ENCODE measurements around the gene ECM1. TPM values are rescaled to one million over a fixed set of nuclear protein-coding genes. Genes with fewer than 3 reads are reported as not detected.
A peak's percentile ranks its signal among the peaks of the same experiment; 100 is the strongest.

ECM1 gene
- total RNA-seq, 2 experiments from 2014 or later: 0.69 to 0.88 TPM

GRCh38 chr1:150534002-150534401 lies 26.1 kb downstream of the ECM1 start:
- H3K27ac Mint-ChIP-seq: no peak overlapping the region
- H3K9me3 Mint-ChIP-seq: no peaks in the 10 kb centered on the region
- CTCF ChIA-PET: interaction anchor here (0.8 to 1.8 kb wide), 3 partner anchors 14 to 278 kb away, joined by 3 to 4 read pairs (median 3); no protein-coding TSS in a partner anchor
- H3K4me3 Mint-ChIP-seq: no peak overlapping the region
- H3K36me3 Mint-ChIP-seq (ENCODE audit: low read depth): no peaks in the 10 kb centered on the region
- peaks cover 3% of the 10 kb centered on the region for H3K27me3 Mint-ChIP-seq (ENCODE audit: low read depth)
- H3K4me1 Mint-ChIP-seq (ENCODE audit: low read depth): peaks cover 2% of the 10 kb centered on the region
- no peak for DNase-seq
- intact Hi-C loops (cut with micrococcal nuclease): no loop called here

DNA sequence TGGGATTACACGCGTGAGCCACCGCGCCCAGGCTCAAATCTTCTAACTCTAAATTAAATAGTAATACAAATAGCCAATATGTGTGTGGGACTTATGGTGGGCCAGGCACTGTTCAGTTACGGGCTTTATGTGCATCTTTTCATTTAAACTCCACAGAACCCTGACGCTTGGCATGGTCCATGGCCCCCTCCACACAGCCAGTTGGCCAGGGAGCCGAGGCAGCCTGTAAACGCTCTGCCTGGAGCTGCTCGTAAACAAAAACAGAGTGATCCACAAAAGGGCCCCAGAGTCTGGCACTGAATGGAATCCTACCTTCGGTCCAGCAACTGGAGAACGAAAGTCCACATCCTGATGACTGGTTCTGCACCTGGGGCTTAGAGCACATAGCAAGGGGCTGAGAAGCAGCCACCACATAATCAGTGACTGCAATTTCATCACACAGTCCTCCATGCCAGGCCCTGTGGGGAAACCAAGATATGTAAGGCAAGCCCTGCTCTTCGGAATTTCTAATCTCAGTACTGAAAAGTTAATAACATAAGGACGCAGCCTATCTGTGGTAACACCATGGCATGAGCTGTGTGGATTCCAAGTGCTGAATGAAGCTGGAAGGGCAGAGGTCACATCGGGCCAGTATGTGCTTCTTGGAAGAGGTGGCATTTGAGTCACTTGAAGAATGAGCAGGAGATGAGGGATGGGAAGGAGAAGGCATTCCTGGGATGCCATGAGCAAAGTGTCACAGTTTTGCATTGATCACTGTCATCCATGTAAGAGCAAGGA lies 27.8 kb downstream of the ECM1 start:
- intact Hi-C loops (cut with micrococcal nuclease): no loop called here
- H3K4me1 Mint-ChIP-seq (ENCODE audit: low read depth): peaks cover 2% of the 10 kb centered on the region
- no peak for DNase-seq
- no peaks in the 10 kb centered on the region for H3K36me3 Mint-ChIP-seq (ENCODE audit: low read depth)
- peaks cover 3% of the 10 kb centered on the region for H3K27me3 Mint-ChIP-seq (ENCODE audit: low read depth)
- no peak overlapping the region for H3K27ac Mint-ChIP-seq
- H3K4me3 Mint-ChIP-seq: no peak overlapping the region
- no peaks in the 10 kb centered on the region for H3K9me3 Mint-ChIP-seq
- CTCF ChIA-PET: no interaction called here

- no peak overlapping the region for H3K4me3 Mint-ChIP-seq
- H3K9me3 Mint-ChIP-seq: no peaks in the 10 kb centered on the region
- H3K36me3 Mint-ChIP-seq (ENCODE audit: low read depth): no peaks in the 10 kb centered on the region
- DNase-seq: no peak
- no peak overlapping the region for H3K27ac Mint-ChIP-seq
- H3K4me1 Mint-ChIP-seq (ENCODE audit: low read depth): peaks cover 2% of the 10 kb centered on the region
- peaks cover 3% of the 10 kb centered on the region for H3K27me3 Mint-ChIP-seq (ENCODE audit: low read depth)
- intact Hi-C loops (cut with micrococcal nuclease): no loop called here
- CTCF ChIA-PET: interaction anchor here (0.6 to 1.7 kb wide), 3 partner anchors 15 to 24 kb away, joined by 6 read pairs; no protein-coding TSS in a partner anchor
Measured at GRCh38 chr1:150536836-150537731, 29.2 kb downstream of the ECM1 start.

DNA sequence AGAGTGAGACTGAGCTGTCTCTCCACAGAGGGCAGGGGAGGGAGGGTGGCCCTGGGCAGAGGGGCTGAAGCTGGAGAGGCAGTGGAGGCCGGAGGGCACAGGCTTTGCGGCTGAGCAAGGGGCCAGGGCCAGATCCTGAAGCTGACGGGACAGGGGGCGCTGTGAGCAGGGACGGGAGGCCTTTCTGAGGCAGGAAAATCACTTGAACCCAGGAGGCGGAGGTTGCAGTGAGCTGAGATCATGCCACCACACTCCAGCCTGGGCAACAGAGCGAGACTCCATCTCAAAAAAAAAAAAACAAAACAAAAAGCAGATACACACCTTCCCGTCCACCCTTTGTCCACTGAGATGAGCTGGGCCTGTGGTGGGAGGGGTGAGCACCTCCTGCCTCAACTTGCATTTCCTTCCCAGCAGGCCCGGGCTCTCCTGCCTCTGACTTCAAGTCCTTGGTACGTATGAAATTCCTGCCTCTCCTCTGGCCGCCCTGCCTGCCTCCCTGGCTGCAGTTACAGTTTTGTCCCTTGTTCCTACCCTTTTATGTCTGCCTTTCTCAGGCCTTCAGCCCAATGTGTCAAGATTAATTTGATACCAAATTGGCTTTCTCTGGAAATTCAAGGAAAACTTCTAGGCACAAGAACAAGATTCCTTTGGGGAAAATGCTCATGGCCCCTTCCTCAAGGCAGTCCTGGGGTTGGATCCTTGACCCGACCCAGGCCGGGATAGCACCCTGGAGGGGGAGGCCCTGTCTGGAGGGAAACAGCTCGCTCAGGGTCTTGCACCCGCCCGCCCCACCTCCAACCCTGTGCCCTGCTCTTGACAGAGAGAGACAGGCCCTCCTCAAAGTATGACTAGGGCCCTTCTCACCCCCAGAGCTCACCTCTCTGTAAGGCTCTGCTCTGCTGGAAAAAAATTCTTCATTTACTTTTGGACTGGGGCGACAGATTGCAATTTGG lies 30.1 kb downstream of the ECM1 start:
- H3K36me3 Mint-ChIP-seq (ENCODE audit: low read depth): no peaks in the 10 kb centered on the region
- CTCF ChIA-PET: interaction anchor here (0.5 to 1.7 kb wide), 3 partner anchors 22 to 105 kb away, joined by 3 to 6 read pairs (median 6); no protein-coding TSS in a partner anchor
- intact Hi-C loops (cut with micrococcal nuclease): no loop called here
- no peak for DNase-seq
- no peak overlapping the region for H3K4me3 Mint-ChIP-seq
- no peaks in the 10 kb centered on the region for H3K4me1 Mint-ChIP-seq (ENCODE audit: low read depth)
- H3K27ac Mint-ChIP-seq: no peak overlapping the region
- H3K9me3 Mint-ChIP-seq: no peaks in the 10 kb centered on the region
- H3K27me3 Mint-ChIP-seq (ENCODE audit: low read depth): peaks cover 5% of the 10 kb centered on the region

DNA sequence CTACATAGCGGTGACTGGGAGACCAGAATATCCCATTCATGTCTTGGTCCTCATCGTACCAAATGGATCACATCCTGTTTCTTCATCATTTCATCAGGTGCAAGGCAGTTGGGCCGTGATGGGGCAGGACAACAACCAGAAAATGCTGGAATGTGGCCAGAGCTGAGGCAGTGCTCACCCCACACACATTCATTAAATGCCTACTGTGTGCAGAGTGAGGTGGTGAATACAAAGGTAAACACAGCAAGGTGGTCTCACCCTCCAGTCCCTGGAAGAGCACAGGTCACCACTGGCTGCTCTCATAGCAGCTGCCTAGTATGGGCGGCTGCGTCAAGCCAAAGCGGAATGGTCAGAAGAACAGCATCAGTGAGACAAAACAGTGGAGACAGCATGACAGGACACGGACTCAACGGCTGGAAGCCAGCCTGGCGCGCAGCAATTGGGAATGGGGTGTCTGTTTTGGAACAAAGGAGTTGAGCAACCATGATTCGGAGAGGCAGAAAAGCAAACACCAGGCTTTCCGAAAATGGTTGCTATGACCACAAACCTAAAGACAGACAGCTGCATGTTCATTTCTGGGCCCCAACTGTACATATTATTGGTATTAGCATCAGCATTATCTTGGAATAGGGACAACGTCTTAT lies 35.7 kb downstream of the ECM1 start:
- H3K9me3 Mint-ChIP-seq: no peaks in the 10 kb centered on the region
- no peak for DNase-seq
- peaks cover 13% of the 10 kb centered on the region for H3K27me3 Mint-ChIP-seq (ENCODE audit: low read depth)
- CTCF ChIA-PET: interaction anchor here (3.4 kb wide), 1 partner anchor 11 kb away, joined by 14 read pairs; no protein-coding TSS in a partner anchor
- peaks cover 3% of the 10 kb centered on the region for H3K4me1 Mint-ChIP-seq (ENCODE audit: low read depth)
- H3K36me3 Mint-ChIP-seq (ENCODE audit: low read depth): no peaks in the 10 kb centered on the region
- H3K27ac Mint-ChIP-seq: no peak overlapping the region
- H3K4me3 Mint-ChIP-seq: no peak overlapping the region
- intact Hi-C loops (cut with micrococcal nuclease): no loop called here

- H3K27me3 Mint-ChIP-seq (ENCODE audit: low read depth): peaks cover 13% of the 10 kb centered on the region
- DNase-seq: no peak
- peaks cover 3% of the 10 kb centered on the region for H3K4me1 Mint-ChIP-seq (ENCODE audit: low read depth)
- CTCF ChIA-PET: interaction anchor here (3.4 kb wide), 1 partner anchor 12 kb away, joined by 14 read pairs; no protein-coding TSS in a partner anchor
- no peak overlapping the region for H3K4me3 Mint-ChIP-seq
- intact Hi-C loops (cut with micrococcal nuclease): no loop called here
- no peaks in the 10 kb centered on the region for H3K9me3 Mint-ChIP-seq
- H3K36me3 Mint-ChIP-seq (ENCODE audit: low read depth): no peaks in the 10 kb centered on the region
- H3K27ac Mint-ChIP-seq: no peak overlapping the region
Measured at GRCh38 chr1:150544204-150544603, 36.3 kb downstream of the ECM1 start.

DNA sequence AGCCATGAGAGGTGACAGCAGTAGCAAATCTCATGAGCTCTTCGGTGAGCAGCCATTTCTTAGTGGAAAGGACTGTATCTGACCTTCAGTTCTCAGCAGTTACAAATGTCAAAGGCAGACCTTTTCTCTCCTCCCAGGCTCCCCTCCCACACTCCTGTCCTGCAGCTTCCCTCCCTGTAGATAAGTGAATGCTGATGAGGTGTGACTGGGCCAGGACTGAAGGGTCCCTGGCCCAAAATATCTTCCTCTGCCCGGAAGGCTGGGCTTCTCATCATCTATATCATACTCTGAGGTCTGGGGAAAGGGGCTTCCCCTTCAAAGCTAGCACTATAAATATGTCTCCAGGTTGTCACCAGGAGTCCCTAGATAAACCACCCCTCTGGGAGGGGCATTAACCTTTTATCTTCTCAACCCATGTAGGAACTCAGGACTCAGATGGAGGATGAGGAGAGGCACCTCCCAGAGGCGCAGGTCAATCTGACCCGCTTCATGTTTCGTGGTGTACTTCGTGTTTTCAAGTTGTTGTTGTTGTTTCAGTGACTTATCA lies 37.6 kb downstream of the ECM1 start:
- no peak for DNase-seq
- no peaks in the 10 kb centered on the region for H3K9me3 Mint-ChIP-seq
- intact Hi-C loops (cut with micrococcal nuclease): no loop called here
- H3K4me1 Mint-ChIP-seq (ENCODE audit: low read depth): peaks cover 9% of the 10 kb centered on the region
- H3K27me3 Mint-ChIP-seq (ENCODE audit: low read depth): peaks cover 23% of the 10 kb centered on the region
- CTCF ChIA-PET: interaction anchor here (3.4 kb wide), 1 partner anchor 13 kb away, joined by 14 read pairs; no protein-coding TSS in a partner anchor
- no peak overlapping the region for H3K27ac Mint-ChIP-seq
- no peaks in the 10 kb centered on the region for H3K36me3 Mint-ChIP-seq (ENCODE audit: low read depth)
- no peak overlapping the region for H3K4me3 Mint-ChIP-seq

- H3K27ac Mint-ChIP-seq: no peak overlapping the region
- H3K9me3 Mint-ChIP-seq: no peaks in the 10 kb centered on the region
- CTCF ChIA-PET: interaction anchor here (0.6 to 3.4 kb wide), 3 partner anchors 14 to 69 kb away, joined by 3 to 14 read pairs (median 4); no protein-coding TSS in a partner anchor
- no peaks in the 10 kb centered on the region for H3K36me3 Mint-ChIP-seq (ENCODE audit: low read depth)
- H3K4me1 Mint-ChIP-seq (ENCODE audit: low read depth): peaks cover 18% of the 10 kb centered on the region
- H3K4me3 Mint-ChIP-seq: no peak overlapping the region
- intact Hi-C loops (cut with micrococcal nuclease): no loop called here
- peaks cover 31% of the 10 kb centered on the region for H3K27me3 Mint-ChIP-seq (ENCODE audit: low read depth)
- DNase-seq: no peak
Measured at GRCh38 chr1:150546294-150546937, 38.5 kb downstream of the ECM1 start.

GRCh38 chr1:150548324-150548631 lies 40.4 kb downstream of the ECM1 start:
- Mint-ChIP-seq H3K27me3 (ENCODE audit: low read depth) (peaks cover 33% of the 10 kb centered on the region), H3K4me3 (peak overlapping the region; percentile 69), H3K9me3 (no peaks in the 10 kb centered on the region), H3K4me1 (ENCODE audit: low read depth) (peaks cover 32% of the 10 kb centered on the region), H3K36me3 (ENCODE audit: low read depth) (no peaks in the 10 kb centered on the region), H3K27ac (no peak overlapping the region)
- intact Hi-C loops (cut with micrococcal nuclease): no loop called here
- DNase-seq: no peak
- CTCF ChIA-PET: interaction anchor here (0.6 to 2.4 kb wide), 10 partner anchors 12 to 546 kb away, joined by 3 to 16 read pairs (median 4); partner anchors contain the start of genes FALEC and MCL1

GRCh38 chr1:150548632-150549495 lies 41.0 kb downstream of the ECM1 start, which contains the start of gene ADAMTSL4:
TSS of gene ADAMTSL4 (plus strand) at chr1:150549408. CDS start at chr1:150552289, 2,881 bp downstream.
- intact Hi-C loops (cut with micrococcal nuclease): no loop called here
- no peak within 1 kb of the TSS for H3K27ac Mint-ChIP-seq
- CTCF ChIA-PET: interaction anchor here (0.6 to 2.4 kb wide), 10 partner anchors 11 to 545 kb away, joined by 3 to 16 read pairs (median 4); partner anchors contain the start of genes FALEC and MCL1

More at GRCh38 chr1:150548632-150549495, 41.0 kb downstream of the ECM1 start, which contains the start of gene ADAMTSL4:
- Mint-ChIP-seq H3K9me3 (no peaks in the 10 kb centered on the region), H3K36me3 (ENCODE audit: low read depth) (no peaks in the 10 kb centered on the region), H3K4me1 (ENCODE audit: low read depth) (peaks cover 32% of the 10 kb centered on the region), H3K4me3 (peak within 1 kb of the TSS; percentile 76), H3K27me3 (ENCODE audit: low read depth) (peaks cover 33% of the 10 kb centered on the region)
- DNase-seq: peak; percentile 47

Measured in activated naive CD4-positive, alpha-beta T cell treated with anti-CD3 and anti-CD28 coated beads for 36 hours (primary cell).